ENCODE data around the gene ARHGAP23.

- TF ChIP-seq CTCF (conservative IDR thresholded peaks at IDR 0.05; ENCODE audit: low read depth, low read length) (peak; percentile 82), EZH2 (IDR thresholded peaks at IDR 0.05; ENCODE audit: borderline replicate concordance, low read depth, low read length, poor library complexity, severe bottlenecking) (no peak)
Measured at GRCh38 chr17:38557836-38558727, 129.8 kb downstream of the ARHGAP23 start.

All from A673 (cell line).